LNCaP clone FGC (cell line): Measurements from ENCODE around the gene ASPDH.
A peak's percentile ranks its signal among the peaks of the same experiment; 100 is the strongest.

Source experiments
- DNase-seq: peaks from one replicate; pipeline ENCODE4 v3.0.0-alpha.2; 2011; ENCODE audit warnings: low read depth
- H3K4me3 ChIP-seq: 2 replicates; pipeline ENCODE4 v1.5.1; 2011; ENCODE audit warnings: mild to moderate bottlenecking, low read depth, low read length, control low read depth
- CTCF ChIP-seq: IDR thresholded peaks from 2 replicates; pipeline ENCODE4 v1.5.1; 2012; ENCODE audit warnings: mild to moderate bottlenecking; ENCODE audit not compliant: control insufficient read depth, insufficient read depth; ENCODE audit errors: extremely low read depth

The ASPDH gene

GRCh38 chr19:50481351-50482149 lies 32.2 kb downstream of the ASPDH start:
- H3K4me3 ChIP-seq = no peak overlapping the region
- TF ChIP-seq CTCF = no peak
- DNase-seq = no peak

- no peak overlapping the region for H3K4me3 ChIP-seq
- no peak for DNase-seq
- TF ChIP-seq CTCF = no peak
These were observed 33.2 kb downstream of the ASPDH start for GRCh38 chr19:50480281-50481111.

- TF ChIP-seq CTCF = no peak
- DNase-seq = no peak
- H3K4me3 ChIP-seq = no peak overlapping the region
These were observed 33.9 kb downstream of the ASPDH start for GRCh38 chr19:50479761-50480251.

GRCh38 chr19:50478901-50479715 lies 34.6 kb downstream of the ASPDH start:
- DNase-seq = no peak
- TF ChIP-seq CTCF = peak; percentile 31; the same call in 1 of the 2 replicates
- H3K4me3 ChIP-seq = no peak overlapping the region

GRCh38 chr19:50477751-50478515 lies 35.8 kb downstream of the ASPDH start:
- no peak for TF ChIP-seq CTCF
- peak overlapping the region; percentile 80 for H3K4me3 ChIP-seq
- no peak for DNase-seq

GRCh38 chr19:50476907-50477238 lies 36.8 kb downstream of the ASPDH start:
- H3K4me3 ChIP-seq = peak overlapping the region; percentile 80
- DNase-seq = no peak
- TF ChIP-seq CTCF = no peak
